HG02852 (cell line): Measurements from ENCODE around the gene RASGRP2.

Experiments
- ATAC-seq: cut with Tn5 transposase; IDR thresholded peaks from one replicate; pipeline ENCODE4 v1.9.1; 2021; ENCODE audit warnings: mild to moderate bottlenecking, moderate library complexity; ENCODE audit not compliant: unreplicated experiment

The RASGRP2 gene

DNA sequence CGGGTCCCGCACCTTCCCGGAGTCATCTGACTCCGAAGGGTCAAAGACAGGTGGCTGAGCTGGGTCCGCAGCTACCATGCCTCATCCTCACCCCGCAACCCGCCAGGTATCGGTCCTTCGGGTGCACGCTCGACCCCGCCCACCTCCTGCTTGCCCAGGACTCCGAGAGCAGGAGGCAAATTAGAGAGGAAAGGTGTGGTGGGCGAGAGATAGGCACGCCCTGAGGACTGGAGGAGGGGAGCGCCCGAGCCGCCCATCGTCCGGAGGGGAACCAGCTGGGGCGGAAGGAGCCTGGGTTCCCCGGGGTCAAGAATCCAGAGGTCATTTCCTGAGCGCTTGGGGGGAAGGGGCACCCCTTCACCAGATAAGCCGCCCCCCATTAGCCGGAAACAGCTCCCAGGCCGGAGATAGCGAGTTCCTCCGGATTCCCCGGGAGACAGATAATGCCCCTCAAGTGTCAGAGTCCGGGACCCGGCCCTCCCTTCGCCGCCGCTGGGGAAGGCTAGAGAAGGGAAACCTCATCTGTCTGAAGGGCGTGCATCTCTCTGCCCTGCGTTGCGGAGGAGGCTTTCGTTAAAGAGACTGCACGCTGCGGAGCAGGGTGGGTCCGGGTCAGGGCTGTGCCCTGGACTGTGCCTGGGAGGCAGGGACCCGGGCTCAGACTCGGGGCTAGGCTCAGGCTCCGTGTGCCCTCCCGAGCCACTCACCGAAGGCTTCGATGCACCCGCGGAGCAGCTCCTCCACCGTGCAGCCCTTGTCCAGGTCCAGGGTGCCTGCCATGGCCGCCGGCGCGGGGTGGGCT lies 1.7 kb downstream of the RASGRP2 start:
- ATAC-seq, result no peak

DNA sequence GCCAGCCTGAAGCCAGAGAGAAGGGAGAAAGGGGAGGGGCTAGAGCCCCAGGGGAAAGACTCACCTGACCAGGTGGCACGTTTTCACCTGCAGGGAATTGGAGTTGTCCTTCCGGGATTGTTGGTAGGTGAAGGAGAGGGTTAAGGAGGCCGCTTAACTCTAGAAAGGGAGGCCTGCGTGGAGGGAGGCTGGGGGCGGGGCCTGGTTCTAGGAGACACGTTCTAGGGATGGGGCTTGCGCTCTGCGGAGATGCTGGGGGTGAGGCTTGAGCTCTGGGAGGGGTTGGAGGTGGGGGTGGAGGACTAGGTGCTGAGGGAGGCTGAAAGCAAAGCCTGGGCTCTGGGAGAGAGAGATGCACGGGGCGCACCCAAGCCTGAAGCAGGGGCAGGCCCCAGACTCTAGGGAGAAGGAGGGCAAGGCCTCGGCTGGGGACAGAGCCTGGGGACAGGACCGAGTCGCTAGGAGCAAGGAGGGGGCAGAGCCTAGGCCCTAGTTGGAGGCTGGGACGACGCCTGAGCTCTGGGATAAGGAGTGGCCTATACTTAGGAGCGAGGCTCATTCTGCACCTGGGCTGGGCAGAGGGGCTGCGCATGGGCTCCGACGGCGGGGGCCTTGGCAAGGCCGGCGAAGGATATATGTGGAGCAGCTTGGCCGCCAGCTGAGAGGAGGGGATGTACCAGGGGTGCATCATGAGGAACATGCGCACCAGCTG lies 2.4 kb downstream of the RASGRP2 start:
- no peak for ATAC-seq

DNA sequence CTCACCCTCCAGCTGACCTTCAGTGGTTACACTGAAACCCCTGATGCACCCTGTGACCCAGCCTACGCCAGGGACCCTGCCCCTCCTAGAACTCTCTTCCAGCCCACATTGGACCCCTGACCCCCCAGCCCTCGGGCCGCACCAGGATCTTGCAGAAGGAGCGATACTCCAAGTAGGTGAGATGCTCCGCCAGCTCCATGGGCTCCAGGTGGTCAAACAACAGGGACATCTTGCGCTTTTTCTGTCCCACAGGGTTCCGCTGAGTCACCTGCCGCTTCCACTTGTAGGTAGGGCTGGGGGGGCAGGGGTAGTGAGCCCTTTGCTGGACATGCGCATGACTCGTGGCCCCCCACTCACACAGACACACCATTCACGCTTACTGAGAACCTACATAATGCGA lies 4.1 kb downstream of the RASGRP2 start:
- ATAC-seq, result no peak

DNA sequence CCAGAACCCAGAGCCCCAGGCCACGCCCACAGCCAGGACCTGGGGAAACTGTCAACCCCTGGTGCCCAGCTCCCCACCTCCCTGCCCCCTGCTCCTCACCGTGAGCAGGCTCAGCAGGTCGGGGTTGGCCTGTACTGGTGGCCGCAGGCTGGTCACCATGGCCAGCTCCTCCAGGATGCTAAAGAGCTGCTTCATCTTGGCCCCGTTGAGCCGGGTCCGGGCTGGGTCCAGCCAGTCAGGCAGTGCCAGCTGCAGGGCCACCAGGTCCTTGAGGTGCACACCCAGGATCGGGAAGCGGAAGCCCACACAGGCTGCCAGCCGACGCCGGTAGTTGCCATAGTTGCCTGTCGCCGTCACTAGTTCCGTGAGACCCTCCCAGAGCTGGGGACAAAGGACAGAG lies 7.3 kb downstream of the RASGRP2 start:
- no peak for ATAC-seq

DNA sequence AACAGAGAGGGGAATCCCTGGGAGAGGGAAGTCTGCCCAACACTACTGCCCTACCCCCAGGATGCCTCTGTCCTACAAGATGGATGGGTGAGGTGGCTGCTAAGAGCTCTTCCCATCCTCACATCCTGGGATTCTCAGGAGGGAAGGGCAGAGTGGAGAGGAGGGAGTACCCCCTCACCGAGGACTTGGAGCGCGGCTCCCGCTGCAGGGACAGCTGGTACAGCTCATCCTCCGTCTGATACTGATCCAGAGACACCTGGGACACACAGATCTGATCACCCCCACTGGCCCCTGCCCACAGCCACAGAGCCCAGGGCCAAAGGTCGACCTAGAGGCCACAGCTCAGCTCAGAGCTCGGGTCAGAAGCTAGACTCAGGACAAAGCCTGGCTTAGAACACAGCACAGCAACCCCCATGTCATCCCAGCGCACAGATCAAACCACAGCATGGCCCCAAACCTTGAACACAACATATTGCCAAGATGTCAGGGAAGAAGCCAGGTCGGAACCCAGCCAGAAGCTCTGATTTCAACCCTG lies 8.2 kb downstream of the RASGRP2 start:
- ATAC-seq, result no peak

DNA sequence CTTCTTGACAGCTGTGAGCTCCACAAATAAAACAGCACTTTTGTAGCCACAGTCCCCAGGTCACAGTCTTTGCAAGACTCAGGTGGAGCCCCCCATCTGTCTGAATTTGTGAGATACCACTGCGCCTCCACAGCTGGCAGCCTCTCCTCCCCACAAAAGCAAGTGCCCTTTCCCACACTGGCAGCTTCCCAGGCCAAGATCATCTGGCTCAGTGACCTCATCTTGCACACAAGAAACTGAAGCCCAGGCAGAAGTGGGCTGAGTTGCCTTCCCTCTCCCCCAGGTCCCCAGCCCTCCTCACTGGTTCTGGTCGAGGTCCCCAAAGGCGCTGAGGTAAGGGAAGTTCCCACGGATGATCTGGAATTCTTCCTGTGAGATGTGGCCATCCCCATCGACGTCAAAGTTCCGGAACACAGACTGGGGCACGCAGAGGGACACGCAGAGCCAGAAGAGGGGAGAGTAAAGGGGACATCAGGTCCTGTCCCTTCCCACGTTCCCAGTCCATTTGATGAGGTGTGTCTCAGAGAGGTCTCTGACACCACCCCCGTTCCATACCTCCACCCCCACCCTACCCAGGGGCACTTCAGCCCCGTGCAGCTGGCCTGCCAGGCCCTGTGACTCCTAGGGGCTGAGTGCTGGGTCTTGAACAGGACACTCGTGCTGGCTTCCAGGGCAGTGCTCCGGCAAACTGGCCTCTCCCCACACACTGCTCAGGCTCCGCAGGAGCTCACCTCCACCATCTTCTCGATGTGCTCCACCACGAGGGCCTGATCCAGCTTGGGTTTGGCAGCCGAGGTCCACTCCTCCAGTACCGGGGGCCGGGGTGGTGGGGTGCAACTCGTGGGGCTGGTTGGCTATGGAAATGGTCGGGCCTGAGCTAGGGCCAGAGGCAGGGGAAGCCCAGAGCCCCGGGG lies 8.9 kb downstream of the RASGRP2 start:
- ATAC-seq, result no peak

DNA sequence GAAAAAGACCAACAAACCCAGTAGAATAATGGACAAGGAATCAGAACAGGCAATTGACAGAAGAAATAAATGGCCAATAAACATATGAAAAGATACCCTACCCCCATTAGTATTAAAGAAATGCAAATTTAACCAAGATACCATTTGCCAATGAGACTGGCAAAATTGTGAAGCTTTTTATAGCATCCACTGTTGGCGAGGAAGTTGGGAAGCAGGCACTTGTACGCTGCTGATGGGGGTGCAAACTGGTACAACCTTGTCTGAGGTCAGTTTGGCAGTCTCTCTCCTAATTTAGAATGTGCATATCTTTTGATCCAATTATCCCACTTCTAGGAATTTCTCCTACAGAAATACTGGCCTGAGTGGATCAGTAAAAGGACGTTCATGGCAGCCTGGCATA lies 12.3 kb downstream of the RASGRP2 start:
- no peak for ATAC-seq

DNA sequence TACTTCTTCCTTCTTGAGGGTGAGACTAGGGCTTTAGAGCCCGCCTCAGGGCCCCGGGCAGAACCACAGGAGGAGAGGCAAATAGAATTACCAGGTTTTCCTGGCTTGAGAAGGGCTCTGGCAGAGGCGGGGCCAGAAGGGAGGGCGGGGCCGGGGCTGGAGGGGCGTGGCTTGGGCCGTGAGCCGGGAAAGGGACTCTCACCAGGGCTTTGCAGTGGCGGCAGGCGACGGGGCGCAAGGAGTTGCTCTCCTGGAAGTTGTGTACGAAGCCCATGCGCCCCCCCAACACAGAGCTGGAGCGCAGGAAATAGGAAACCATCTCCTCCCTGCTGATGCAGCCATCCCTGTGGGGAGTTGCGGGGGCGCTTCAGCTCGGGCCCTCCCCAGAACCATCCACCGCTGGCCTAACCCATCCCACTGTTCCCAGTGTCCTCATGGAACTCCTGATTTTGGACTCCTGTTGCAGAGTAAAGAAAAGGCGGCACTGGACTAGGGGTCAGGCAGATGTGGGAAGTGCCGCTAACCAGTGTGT lies 14.0 kb downstream of the RASGRP2 start:
- ATAC-seq, result no peak

DNA sequence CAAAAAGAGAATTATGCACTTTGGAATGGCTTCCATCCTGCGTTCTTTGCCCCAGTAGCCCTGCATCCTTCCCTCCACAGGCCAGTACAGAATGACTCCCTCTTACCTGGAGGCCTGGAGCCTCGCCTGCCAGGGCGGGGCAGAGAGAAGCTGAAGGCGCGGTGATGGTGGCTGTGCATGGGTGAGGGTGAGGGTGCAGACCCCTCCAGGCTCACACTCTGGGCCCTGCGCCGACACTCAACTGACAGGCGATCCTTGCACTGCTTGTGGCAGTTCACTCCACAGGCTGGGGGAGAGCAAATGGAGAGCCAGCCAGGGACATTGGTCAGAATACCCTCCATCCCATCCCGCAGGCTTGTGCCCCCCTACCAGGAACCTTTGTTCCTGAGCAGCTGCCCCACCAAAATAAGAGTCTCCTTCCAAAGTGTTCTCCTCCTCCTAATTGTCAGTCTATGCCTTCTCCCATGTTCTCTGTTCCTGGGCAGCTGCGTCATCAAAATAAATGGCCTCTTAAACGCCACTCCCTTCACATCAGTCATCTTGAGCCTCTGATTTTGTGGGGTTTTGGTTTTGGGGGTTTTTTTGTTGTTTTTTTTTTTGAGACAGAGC lies 15.1 kb downstream of the RASGRP2 start:
- no peak for ATAC-seq

DNA sequence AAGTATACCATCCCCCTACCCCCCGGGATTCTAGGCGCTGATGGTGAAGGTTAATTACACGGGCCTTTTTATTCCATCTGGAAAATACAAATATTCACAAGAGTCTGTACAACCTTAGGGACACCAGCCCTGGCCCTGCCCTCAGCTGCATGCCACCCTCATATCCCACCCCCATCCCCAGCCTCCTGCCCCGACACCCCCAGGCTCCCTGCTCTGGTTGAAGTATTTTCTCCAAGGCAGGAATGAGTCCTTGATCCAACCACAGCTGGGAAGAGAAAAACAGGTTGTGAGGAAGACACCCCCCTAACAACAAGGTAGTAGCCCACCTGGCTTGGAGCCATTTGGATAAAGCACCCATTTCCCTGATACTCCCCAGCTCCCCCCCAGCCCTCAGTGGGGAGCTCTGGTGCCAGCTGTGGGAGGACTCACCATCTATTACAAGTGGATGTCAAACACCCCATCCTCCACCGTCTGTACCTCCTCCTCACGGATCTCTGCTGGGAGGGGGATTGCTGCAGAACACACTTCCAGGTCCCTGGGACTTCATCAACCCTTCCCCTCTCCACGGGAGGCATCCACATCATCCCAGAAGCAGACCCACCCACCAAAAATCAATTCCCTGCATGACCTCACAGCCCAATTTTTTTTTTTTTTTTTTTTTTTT lies 16.9 kb downstream of the RASGRP2 start:
- ATAC-seq, result no peak

DNA sequence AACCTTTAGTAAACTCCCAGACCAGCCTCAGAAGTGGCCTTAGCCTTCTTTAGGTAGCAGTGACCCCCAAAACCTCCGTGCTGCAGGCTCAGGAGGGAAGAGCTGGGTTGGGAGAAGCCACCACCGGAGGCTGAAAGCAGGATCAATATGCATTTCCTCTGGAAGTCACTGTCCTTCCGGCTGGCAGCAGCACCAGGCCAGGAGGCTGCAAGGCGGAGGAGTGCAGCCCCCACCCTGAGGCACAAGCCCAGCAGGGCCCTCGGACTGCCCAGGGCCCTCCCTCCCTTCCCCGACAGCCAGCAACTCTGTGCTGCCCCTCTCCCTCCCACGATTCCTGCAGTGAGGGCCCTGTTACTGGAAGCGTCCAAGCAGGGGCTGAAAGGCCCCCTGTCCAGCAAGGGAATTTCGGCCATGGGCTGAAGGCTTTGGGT lies 17.7 kb downstream of the RASGRP2 start:
- ATAC-seq, result no peak

DNA sequence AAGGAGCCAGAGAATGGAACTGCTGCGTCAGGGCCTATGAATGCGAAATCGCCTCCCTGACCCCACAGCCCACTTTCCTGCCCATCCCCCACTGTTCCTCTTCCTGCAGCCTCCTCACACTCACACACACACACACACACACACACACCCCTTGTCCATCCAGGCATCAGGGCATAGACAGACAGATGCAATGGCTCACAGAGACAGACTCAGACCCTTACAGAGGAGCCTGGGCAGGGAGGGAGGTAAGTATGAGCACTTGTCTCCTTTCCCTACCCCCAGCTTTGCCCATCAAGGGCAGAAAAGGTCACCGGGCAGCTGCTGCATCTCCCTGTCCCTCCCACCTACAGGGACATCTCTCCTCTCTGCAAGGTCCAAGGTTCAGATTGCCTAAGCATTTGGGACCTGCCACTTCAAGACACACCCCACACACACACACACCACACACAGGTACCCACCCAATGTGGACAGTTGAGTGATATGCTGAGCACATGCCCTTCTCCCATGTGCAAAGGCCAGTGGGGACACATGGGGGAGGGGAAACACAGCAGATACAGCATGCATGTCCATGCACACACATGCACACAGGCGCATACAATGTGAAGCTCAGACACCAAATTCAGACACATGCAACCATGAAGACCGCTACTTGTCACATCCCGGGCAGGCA lies 18.9 kb downstream of the RASGRP2 start:
- no peak for ATAC-seq

DNA sequence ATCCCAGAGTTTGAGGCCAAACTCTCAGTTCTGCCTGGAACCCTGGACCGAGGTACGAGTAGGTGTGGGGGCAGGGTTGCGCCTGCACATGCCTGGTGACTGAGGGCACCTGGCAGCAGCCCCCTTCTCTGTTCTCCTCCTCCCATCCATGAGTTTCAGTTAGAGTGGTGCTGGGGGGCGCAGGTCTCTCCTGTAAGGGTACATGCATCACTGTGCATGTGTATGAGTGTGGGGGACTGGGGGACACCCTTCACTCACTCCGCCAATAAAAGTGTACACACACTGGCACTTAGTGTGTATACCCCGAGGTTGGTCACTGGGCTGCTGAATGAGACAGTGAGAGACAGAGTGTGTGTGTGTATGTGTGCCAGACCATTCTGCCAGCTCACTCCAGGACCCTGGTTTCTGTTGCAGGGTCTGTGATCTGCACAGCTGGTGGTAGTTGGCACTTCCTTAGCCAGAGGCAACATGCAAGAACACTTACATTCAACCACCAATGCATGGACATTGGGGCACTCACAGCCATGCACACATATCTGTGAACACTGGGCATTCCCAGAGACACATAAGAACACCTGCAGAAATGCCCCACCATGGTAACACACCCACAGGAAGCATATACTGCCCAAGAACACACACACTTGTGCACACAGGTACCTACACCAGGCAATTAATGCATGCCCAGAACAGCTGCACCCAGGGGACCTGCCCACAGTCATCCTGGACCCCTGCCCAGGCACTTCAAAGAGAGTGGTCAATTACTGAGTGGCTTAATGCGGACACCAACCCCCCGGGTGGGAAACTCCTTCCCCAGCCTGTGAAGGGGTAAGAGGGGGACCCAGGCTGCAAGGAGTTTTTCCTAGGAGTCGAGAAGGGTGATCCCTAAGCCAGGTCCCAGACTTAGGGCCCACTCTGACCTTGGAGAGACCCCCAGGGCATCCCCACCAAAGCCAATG lies 19.8 kb downstream of the RASGRP2 start:
- no peak for ATAC-seq

DNA sequence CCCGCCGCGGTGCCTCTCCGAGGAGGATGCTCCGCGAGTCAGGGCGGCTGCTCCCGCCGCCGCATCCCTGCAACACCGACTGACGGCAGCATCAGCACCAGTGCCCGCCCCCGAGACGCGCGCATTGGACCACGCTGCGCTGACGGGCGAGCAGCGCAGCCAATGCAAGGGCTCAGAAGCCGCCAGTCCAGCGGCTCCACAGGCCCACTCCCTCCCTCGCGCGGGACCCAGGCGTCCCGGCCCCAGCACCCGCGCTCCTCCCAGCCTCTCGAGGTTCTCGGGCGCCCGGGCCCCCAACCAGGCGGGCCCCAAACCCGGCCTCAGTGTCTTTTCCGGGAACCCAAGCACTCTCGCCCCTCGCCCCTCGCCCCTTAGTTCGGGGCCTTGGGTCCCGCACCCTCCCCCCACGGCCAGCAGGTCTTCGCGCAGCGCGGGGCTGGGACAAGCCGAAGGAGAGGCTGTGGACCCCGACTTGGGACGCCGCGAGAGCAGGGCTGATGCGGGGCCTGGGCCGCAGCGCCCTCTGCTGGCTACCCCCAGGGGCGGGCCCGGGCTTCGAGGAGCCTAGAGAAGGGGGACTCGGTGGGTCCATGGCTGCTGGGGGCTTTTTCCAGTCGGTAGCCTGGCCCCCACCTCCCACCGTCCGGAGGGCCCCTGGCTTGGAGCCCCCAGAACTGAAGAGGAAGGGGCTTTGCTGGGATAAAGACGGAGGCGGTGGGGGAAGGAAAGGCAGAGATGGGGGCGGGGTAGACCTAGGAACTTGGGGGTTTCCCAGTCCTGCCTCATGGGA lies 20.6 kb downstream of the RASGRP2 start, which contains the start of gene NRXN2:
TSS of gene NRXN2 (minus strand) at position 81 of the 790 bp plus-strand sequence. CDS start 9,498 bp downstream, outside the sequence.
- ATAC-seq, result peak; percentile 91

DNA sequence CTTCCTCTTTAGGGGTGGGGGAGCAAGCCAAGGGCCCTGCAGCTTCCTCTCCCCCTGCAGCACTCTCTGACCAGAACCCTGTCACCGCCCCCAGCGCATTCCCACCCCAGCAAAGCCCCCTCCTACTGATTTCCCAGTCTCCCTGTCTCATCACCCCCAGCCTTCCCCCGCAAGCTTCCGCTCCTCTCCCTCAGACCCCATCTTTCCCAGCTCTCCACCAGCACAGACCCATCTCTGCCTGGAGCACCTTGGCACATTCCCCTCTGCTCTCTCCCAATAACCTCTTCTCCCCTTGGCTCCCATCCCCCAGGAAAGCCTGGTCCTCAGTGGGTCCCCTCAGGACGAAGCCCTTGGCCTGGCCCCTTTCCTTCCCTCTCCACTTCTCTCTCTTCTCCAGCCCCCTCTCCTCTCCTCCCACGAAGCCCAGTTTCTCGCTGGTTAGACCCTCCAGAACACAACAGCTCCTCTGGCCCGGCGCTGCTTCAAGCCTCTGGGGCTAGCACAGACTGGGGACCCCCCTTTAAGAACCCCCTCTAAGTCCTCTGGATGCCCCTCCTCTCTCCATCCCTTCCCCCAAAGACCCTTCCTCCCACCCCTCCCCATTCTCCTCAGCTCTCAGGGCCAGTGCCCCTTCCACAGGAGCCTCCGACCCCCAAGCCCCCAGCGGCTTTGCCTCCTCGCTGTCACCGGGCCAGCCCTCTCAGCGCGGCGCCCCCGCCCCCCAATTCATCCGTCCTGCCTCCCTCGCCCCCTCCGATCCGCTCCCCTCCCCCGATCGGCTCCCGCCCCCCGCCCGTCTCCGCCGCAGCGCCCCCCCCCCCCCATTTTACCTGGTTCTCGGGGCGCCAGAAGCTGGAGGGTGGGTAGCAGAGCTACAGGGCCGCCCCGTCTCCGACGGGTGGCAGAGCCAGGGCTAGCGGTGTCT lies 21.5 kb downstream of the RASGRP2 start:
- no peak for ATAC-seq

DNA sequence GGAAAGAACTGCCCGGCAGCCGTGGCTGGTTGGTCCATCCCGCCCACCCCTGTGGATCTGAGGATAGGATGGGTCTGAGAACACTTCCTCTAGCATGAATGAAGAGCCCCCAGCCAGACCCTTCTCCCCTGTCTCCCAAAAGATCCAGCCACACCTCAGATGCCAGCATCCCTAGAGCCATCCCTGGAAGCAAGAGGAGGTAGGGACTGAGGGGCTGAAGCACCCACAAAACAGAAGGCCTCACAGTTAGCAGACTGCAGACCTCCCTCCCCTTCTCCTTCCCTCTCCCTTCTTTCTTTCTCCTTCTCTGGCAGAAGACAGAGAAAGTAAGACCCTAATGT lies 22.6 kb downstream of the RASGRP2 start:
- ATAC-seq, result no peak
